ENCODE measurements around the gene NUDT12.

The NUDT12 gene

GRCh38 chr5:103510851-103511553, 51.6 kb downstream of the NUDT12 start:
- H3K27ac ChIP-seq = no peak overlapping the region
- TF ChIP-seq ZFX (IDR thresholded peaks at IDR 0.05; ENCODE audit: borderline replicate concordance) (no peak), CTCF (IDR thresholded peaks at IDR 0.05) (no peak)

DNA sequence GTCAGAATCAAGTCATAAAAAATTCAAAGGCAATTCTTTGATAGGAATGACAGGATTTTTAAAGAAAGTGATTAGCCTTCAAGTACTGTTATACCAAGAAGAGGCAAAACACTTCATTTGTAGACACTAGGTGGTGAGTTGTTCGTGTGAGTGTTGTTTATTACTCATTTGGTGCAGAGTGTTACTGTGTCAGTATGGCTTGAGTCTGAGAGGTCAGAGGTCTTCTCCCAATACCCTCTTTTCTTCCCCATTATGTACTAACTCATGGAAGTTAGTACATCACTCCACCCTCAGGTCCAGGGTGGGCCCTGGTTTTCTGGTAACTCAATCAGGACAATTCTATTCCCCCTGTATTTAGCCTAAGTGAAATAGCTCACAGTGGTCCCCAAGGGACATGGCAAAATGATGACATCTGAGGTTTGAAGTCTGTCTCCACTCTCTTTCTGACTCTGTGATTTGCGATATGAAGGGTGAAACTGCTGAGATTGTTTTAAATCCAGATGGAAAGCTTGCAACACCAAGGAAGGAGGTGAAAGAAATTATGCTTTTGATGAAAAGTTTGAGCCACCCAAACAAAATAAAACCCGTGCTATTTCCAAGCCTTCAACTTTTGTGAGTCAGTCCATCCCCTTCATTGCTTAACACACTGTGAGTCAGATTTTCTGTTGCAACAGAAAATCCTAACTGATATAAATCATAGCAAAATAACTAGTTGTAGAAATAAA, 56.8 kb downstream of the NUDT12 start:
- H3K27ac ChIP-seq = no peak overlapping the region
- no peak for TF ChIP-seq ZFX (IDR thresholded peaks at IDR 0.05; ENCODE audit: borderline replicate concordance)
- TF ChIP-seq CTCF (IDR thresholded peaks at IDR 0.05) = no peak

- peak overlapping the region; percentile 38 for H3K27ac ChIP-seq
- TF ChIP-seq CTCF (IDR thresholded peaks at IDR 0.05) (no peak), ZFX (IDR thresholded peaks at IDR 0.05; ENCODE audit: borderline replicate concordance) (no peak)
These were observed 59.5 kb downstream of the NUDT12 start for GRCh38 chr5:103503066-103503465.

DNA sequence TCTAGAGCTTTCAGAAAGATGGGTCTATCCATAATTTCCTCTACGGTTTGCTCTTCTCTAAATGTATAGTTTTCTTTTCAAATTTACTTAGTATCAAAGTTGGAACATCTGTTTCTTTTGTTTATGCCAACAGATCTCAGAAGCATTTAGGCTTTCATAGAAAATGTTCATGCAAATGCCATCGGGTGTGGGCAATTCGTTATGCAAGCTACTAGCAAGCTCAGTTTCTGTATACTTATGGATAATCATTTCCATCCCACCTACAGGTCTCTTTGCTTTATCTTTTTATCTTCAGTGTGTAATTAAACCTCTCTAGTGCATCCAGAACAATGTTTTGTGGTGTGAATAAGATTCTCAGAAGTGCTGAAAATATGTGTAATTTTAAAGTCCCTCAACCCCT, 59.9 kb downstream of the NUDT12 start:
- peak overlapping the region; percentile 38 for H3K27ac ChIP-seq
- TF ChIP-seq CTCF (IDR thresholded peaks at IDR 0.05) = no peak
- no peak for TF ChIP-seq ZFX (IDR thresholded peaks at IDR 0.05; ENCODE audit: borderline replicate concordance)
